IMR-90 (cell line): Measurements from ENCODE around the gene SORBS1. TPM values are rescaled to one million over a fixed set of nuclear protein-coding genes. Genes with fewer than 3 reads are reported as not detected.

Source experiments
- ATAC-seq: fragments of 200-7000 bp; cut with Tn5 transposase; 2 replicates; pipeline ENCODE4 v1.9.1; 2020; ENCODE audit warnings: low read depth, mild to moderate bottlenecking, moderate library complexity
- BruUV-seq: library from RNA; stranded (reverse); fragments of 400-500 nt; replicated peaks from 2 replicates; lab custom pipeline; 2021; lab: Mats Ljungman, UMichigan
- CTCF ChIA-PET: fragments of 300-600 bp; formaldehyde crosslinking; extraction: SDS; loops from one replicate; lab custom pipeline; 2021; ENCODE audit warnings: antibody characterized with exemption; lab: Yijun Ruan, JAX
- POLR2A ChIA-PET: fragments of 300-600 bp; sonication (Branson Sonifier 250); formaldehyde crosslinking; loops from one replicate; lab custom pipeline; 2022; ENCODE audit warnings: antibody characterized with exemption; ENCODE audit not compliant: unreplicated experiment; lab: Charles Lee
- DNase-seq: peaks from one replicate; pipeline ENCODE4 v3.0.0; 2013
- H2AFZ ChIP-seq: replicated peaks from 2 replicates; pipeline ENCODE3; 2013; ENCODE audit warnings: low read length, mild to moderate bottlenecking; ENCODE audit not compliant: poor library complexity
- H2AK5ac ChIP-seq: 2 replicates; pipeline ENCODE4 v1.6.1; 2013; ENCODE audit warnings: low read depth, low read length, inconsistent platforms
- H2AK9ac ChIP-seq: replicated peaks from 2 replicates; pipeline ENCODE3; 2013; ENCODE audit warnings: mild to moderate bottlenecking, low read depth, low read length, moderate library complexity; ENCODE audit not compliant: poor library complexity
- H2BK120ac ChIP-seq: 2 replicates; pipeline ENCODE4 v1.6.1; 2013; ENCODE audit warnings: low read depth, low read length, inconsistent platforms
- H2BK15ac ChIP-seq: 3 replicates; pipeline ENCODE4 v1.6.1; 2013; ENCODE audit warnings: low read depth, low read length, inconsistent platforms
- H2BK20ac ChIP-seq: 2 replicates; pipeline ENCODE4 v1.6.1; 2013; ENCODE audit warnings: low read depth, mild to moderate bottlenecking, inconsistent platforms, low read length, moderate library complexity
- H2BK5ac ChIP-seq: 2 replicates; pipeline ENCODE4 v1.6.1; 2013; ENCODE audit warnings: mild to moderate bottlenecking, low read depth, low read length, inconsistent platforms; ENCODE audit not compliant: poor library complexity, severe bottlenecking
- H3K14ac ChIP-seq: replicated peaks from 2 replicates; pipeline ENCODE4 v1.6.1; 2013; ENCODE audit warnings: low read depth, low read length, inconsistent platforms
- H3K18ac ChIP-seq: 2 replicates; pipeline ENCODE4 v1.6.1; 2013; ENCODE audit warnings: low read depth, low read length, control low read depth
- H3K23ac ChIP-seq: 2 replicates; pipeline ENCODE4 v1.6.1; 2013; ENCODE audit warnings: low read depth, low read length, inconsistent platforms
- H3K27ac ChIP-seq: 2 replicates; pipeline ENCODE4 v1.5.1; 2013; ENCODE audit warnings: mild to moderate bottlenecking, control low read depth, low read length; ENCODE audit not compliant: insufficient read depth
- H3K27me3 ChIP-seq: 2 replicates; pipeline ENCODE4 v1.6.1; 2013; ENCODE audit warnings: low read length; ENCODE audit not compliant: control insufficient read depth, insufficient read depth
- H3K36me3 ChIP-seq: 2 replicates; pipeline ENCODE4 v1.6.1; 2013; ENCODE audit warnings: low read length, mixed read lengths; ENCODE audit not compliant: control insufficient read depth, insufficient read depth
- H3K4ac ChIP-seq: 2 replicates; pipeline ENCODE4 v1.6.1; 2013; ENCODE audit warnings: low read depth, low read length, inconsistent platforms
- H3K4me1 ChIP-seq: 2 replicates; pipeline ENCODE4 v1.6.1; 2013; ENCODE audit warnings: low read length, mixed read lengths; ENCODE audit not compliant: control insufficient read depth, insufficient read depth
- H3K4me2 ChIP-seq: 2 replicates; pipeline ENCODE4 v1.6.1; 2013; ENCODE audit warnings: low read depth, mild to moderate bottlenecking, control low read depth, low read length, moderate library complexity
- H3K4me3 ChIP-seq: 2 replicates; pipeline ENCODE4 v1.5.1; 2013; ENCODE audit warnings: low read depth, mild to moderate bottlenecking, control low read depth, low read length, moderate library complexity; ENCODE audit not compliant: insufficient read depth
- H3K56ac ChIP-seq: 2 replicates; pipeline ENCODE4 v1.6.1; 2013; ENCODE audit warnings: low read length, inconsistent platforms; ENCODE audit not compliant: insufficient read depth; ENCODE audit errors: extremely low read depth
- H3K79me1 ChIP-seq, 2 experiments: 2 replicates each; pipeline ENCODE4 v1.6.1; 2013; ENCODE audit warnings: low read length in 2 of 2, inconsistent platforms in 1 of 2, low read depth in 1 of 2
- H3K9ac ChIP-seq: 2 replicates; pipeline ENCODE4 v1.6.1; 2013; ENCODE audit warnings: low read depth, low read length, control low read depth
- H3K9me1 ChIP-seq: 2 replicates; pipeline ENCODE4 v1.6.1; 2013; ENCODE audit warnings: low read length, inconsistent platforms; ENCODE audit not compliant: insufficient read depth
- H3K9me3 ChIP-seq: 2 replicates; pipeline ENCODE4 v1.6.1; 2013; ENCODE audit warnings: low read length; ENCODE audit not compliant: control insufficient read depth, insufficient read depth
- H4K20me1 ChIP-seq: 2 replicates; pipeline ENCODE4 v1.6.1; 2013; ENCODE audit warnings: low read length, inconsistent platforms; ENCODE audit not compliant: insufficient read depth
- H4K5ac ChIP-seq: 2 replicates; pipeline ENCODE4 v1.6.1; 2013; ENCODE audit warnings: mild to moderate bottlenecking, low read depth, low read length, control low read depth
- H4K8ac ChIP-seq, 2 experiments: 2 replicates each; pipeline ENCODE4 v1.6.1; 2013; ENCODE audit warnings: low read depth in 2 of 2, low read length in 2 of 2, control low read depth in 1 of 2, inconsistent platforms in 1 of 2
- H4K91ac ChIP-seq: 2 replicates; pipeline ENCODE4 v1.6.1; 2013; ENCODE audit warnings: low read depth, low read length, inconsistent platforms; ENCODE audit not compliant: insufficient read depth
- FOS ChIP-seq: fragments of 150-350 bp; IDR thresholded peaks from 2 replicates; pipeline ENCODE4 v1.6.1; 2016; ENCODE audit warnings: low read depth, low read length
- WGBS, 2 experiments: methylation state at CpG; one replicate each; pipeline versions ENCODE4 v1.1.5 to v1.1.7; 2013; ENCODE audit warnings: missing lambda C conversion rate in 2 of 2; ENCODE audit not compliant: insufficient read length in 1 of 2; ENCODE audit errors: extremely low coverage in 2 of 2; 5-methylcytosine and 5-hydroxymethylcytosine counted together
- dilution Hi-C: fragments of 300-500 bp; cut with HindIII; formaldehyde crosslinking; loops from one replicate; pipeline ENCODE4 v1.14.3; 2018; ENCODE audit warnings: low sequenced_read_pairs; ENCODE audit not compliant: unreplicated experiment
- in situ Hi-C: fragments of 300-500 bp; cut with MboI; formaldehyde crosslinking; loops from 3 replicates; pipeline ENCODE4 v1.14.3; 2019; ENCODE audit warnings: low sequenced_read_pairs, inconsistent platforms, mixed read lengths
- intact Hi-C: fragments of 100-400 bp; cut with micrococcal nuclease; formaldehyde crosslinking; loops from 2 replicates; pipeline ENCODE4 v1.10.0; 2022
- polyA plus RNA-seq, 3 experiments: library from polyadenylated mRNA; depleted of rRNA; stranded (reverse); fragments of >200 nt; gene quantifications; 2 replicates each; pipeline ENCODE4 v1.2.3, GENCODE V29; 2012; ENCODE audit warnings: low replicate concordance in 1 of 3
- total RNA-seq: library from RNA; depleted of rRNA; stranded (reverse); fragments of >200 nt; gene quantifications from 2 replicates; pipeline ENCODE4 v1.2.3, GENCODE V29; 2012

SORBS1 gene
- total and polyA plus RNA-seq, 2 of the 4 experiments (the other 2 are of a cell fraction) = 0.18 to 0.32 TPM

GRCh38 chr10:95331596-95332130 lies 229.5 kb downstream of the SORBS1 start:
- Histone ChIP-seq H3K14ac (0 out of 2 replicates have a peak overlapping the region, but pooled peaks have one; percentile 59), H3K79me1 (peaks cover 0 to 6% of the 10 kb centered on the region in 2 experiments; a peak in 2 of 4 replicates), H3K18ac (peak overlapping the region; percentile 92), H3K9me3 (no peaks in the 10 kb centered on the region), H3K36me3 (no peaks in the 10 kb centered on the region), H4K91ac (peak overlapping the region; percentile 77), H3K23ac (no peak overlapping the region), H3K4me2 (no peak overlapping the region), H3K4me3 (no peak overlapping the region), H3K56ac (no peak overlapping the region), H4K20me1 (no peaks in the 10 kb centered on the region), H2BK120ac (peak overlapping the region; percentile 88), H3K9me1 (peaks cover 38% of the 10 kb centered on the region), H4K8ac (peak overlapping the region; percentile 3 to 65; a peak in 3 of 4 replicates), H2AK9ac (no peak overlapping the region), H2AFZ (no peak overlapping the region), H3K4ac (peak overlapping the region; percentile 76), H3K27ac (peak overlapping the region; percentile 32; the same call in 1 of the 2 replicates), H3K9ac (no peak overlapping the region), H2BK15ac (peak overlapping the region; percentile 69; the same call in 2 of the 3 replicates), H2AK5ac (peak overlapping the region; percentile 85), H3K4me1 (peaks cover 46% of the 10 kb centered on the region), H2BK5ac (peak overlapping the region; percentile 64), H4K5ac (peak overlapping the region; percentile 84; the same call in 1 of the 2 replicates), H3K27me3 (no peaks in the 10 kb centered on the region), H2BK20ac (peak overlapping the region; percentile 92)
- BruUV-seq = no TSS peak
- TF ChIP-seq FOS = no peak
- WGBS, 2 experiments = 100% methylated on average over 1 of the region's 3 CpGs; no CpG with 5 or more reads in 1 of the 2 experiments
- dilution Hi-C loops (no loop called here), in situ Hi-C loops (no loop called here), intact Hi-C loops (no loop called here)
- ChIA-PET POLR2A (no interaction called here), CTCF (interaction anchor here (0.6 kb wide), 1 partner anchor 9 kb away, joined by 7 read pairs; no protein-coding TSS in a partner anchor)
- DNase-seq (peak; percentile 38), ATAC-seq (no peak)
